Activated CD4-positive, alpha-beta T cell treated with anti-CD3 and anti-CD28 coated beads for 24 hours (primary cell): ENCODE results near the gene MYH14.
A peak's percentile ranks its signal among the peaks of the same experiment; 100 is the strongest.
"Not testable (repeated sequence)": the region's sequence is repeated elsewhere in the genome, so short reads cannot be mapped to it uniquely, and the experiment has no call there.

Experiments used
- DNase-seq, 2 donors: peaks; one replicate each; pipeline ENCODE4 v3.0.0-alpha.2; 2020; ENCODE audit warnings: low read depth in 2 of 2

MYH14 gene

DNA sequence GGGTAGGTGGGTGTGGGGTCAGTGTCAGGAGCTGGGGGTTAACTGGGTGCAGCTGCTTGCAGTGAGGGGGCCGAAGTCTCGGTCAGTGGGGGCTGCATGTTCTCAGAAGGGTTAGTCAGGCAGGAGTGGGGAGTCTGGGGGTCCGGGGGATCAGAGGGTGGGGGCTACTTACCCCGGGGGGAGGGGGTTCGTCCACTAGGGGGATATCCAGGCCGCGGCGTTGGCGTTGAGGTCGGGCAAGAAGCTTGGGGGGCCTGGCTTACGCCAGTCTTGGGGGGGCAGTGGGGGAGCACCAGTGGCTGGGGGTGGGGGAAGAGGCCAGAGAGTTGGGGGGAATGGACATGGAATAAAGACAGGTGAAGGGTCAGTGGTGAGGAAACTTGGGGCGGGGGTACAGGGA, 116.6 kb downstream of the MYH14 start:
- no peak for DNase-seq

DNA sequence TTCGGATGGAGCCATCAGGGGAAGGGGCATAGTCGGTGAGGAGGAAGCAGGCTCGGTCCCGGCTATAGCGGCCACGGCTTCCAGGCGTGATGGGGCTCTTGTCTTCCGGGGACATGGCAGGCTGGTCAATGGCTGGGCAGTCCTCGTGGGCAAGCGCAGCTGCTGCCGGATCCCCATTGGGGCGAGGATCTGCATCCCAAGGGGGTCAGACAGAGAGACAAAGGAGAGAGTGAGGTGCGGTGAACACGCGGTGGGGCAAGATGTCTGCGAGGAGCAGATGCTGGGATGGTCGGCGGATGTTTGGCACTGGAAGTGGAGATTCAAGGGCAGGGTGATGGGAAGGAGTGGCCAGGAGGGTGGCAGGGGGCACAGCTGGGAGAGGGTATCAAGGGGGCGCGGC, 117.2 kb downstream of the MYH14 start:
- DNase-seq: no peak

DNA sequence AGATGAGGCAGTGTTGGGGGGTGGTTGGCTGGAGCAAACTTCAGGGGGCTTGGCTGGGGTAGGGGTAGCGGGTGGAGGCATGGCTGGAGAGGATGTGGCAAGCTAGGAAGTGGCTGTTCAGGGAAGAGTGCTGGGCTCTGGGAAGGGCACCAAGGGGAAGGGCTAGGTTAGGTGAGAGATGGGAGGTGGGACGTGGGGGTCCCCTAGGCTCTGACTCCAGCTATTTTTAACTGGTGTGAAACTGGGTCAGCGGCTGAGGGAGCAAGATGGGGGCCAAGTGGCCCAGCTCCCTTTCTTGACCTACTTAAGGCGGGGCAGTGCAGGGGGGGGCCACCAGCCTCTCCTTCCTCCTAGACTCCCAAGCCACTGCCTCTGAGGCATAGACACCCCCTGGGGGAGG, 118.4 kb downstream of the MYH14 start:
- DNase-seq: no peak

DNA sequence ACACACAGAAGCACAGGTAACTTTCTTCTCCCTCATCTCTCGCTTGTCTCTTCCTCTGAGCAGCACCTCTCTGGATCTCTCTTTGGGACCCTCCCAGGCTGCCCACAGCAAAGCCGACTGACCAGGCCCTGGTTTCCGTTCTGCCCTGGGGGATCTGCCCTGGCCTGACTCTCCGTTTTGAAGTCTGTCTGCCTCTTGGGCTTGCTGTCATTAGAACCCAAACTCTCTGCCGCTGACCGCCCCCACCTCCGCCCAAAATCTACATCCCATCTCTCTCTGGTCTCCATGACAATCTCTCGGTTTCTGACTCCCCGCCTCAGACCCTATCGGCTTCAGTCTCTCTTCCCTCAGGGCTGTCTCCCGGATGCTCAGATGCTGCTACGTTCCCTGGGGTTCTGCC, 118.8 kb downstream of the MYH14 start:
- DNase-seq: no peak

DNA sequence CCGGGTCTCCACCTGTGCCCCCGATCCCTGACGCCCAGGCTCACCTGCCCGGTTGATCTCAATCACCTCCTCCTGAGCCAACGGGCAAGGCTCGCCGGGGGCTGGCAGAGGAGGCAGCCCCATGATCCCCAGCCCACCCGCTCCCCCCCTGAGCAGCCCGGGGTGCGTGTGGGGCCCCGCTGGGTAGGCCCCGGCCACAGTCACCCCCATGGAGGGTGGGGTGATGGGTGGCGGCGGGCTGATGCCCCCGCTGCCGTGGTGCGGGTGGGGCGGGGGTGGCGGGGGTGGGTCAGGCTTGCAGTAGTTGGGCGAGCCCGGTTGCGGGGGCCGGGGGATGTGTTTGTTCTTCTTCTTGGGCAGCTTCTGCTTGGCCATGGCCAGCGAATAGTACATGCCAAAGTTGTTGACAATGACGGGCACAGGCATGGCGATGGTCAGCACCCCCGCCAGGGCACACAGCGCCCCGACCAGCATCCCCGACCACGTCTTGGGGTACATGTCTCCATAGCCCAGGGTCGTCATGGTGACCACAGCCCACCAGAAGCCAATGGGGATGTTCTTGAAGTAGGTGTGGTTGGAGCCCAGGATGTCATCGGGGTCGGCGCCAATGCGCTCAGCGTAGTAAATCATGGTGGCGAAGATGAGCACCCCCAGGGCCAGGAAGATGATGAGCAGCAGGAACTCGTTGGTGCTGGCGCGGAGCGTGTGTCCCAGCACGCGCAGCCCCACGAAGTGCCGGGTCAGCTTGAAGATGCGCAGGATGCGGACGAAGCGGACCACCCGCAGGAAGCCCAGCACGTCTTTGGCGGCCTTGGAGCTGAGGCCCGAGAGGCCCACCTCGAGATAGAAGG, 119.7 kb downstream of the MYH14 start:
- no peak for DNase-seq

DNA sequence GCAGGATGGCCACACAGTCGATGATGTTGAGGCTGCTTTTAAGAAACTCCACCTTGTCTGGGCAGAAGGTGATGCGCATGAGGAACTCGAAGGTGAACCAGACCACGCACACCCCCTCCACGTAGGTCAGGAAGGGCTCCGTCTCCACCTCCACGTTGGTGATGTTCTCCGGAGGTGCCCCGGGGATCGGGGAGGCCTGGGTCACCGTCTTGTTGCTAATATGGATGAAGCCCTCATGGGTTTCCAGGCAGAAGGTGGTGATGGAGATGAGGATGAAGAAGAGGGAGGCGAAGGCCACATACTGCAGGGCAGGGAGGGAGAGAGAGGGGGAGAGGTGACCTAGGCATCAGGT, 120.3 kb downstream of the MYH14 start:
- DNase-seq: no peak

DNA sequence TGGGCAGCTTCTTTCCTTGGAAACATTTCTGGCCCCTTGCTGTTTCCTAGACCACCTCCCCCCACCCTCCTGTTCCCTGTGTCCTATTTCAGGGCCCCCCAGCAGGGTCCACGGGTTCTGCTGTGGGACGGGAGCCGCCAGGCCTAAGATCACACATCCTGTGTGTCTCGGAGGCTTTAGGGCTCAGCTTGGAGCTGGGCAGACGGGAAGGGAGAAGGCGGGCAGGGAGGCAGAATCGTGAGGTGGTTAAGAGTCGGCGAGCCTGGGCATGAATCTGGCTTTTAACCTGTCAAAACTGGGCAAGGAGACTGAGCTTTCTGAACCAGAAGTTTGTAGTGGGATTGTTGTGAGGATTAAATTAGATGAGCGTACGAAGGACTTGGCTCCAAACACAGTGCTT, 120.9 kb downstream of the MYH14 start:
- no peak for DNase-seq

DNA sequence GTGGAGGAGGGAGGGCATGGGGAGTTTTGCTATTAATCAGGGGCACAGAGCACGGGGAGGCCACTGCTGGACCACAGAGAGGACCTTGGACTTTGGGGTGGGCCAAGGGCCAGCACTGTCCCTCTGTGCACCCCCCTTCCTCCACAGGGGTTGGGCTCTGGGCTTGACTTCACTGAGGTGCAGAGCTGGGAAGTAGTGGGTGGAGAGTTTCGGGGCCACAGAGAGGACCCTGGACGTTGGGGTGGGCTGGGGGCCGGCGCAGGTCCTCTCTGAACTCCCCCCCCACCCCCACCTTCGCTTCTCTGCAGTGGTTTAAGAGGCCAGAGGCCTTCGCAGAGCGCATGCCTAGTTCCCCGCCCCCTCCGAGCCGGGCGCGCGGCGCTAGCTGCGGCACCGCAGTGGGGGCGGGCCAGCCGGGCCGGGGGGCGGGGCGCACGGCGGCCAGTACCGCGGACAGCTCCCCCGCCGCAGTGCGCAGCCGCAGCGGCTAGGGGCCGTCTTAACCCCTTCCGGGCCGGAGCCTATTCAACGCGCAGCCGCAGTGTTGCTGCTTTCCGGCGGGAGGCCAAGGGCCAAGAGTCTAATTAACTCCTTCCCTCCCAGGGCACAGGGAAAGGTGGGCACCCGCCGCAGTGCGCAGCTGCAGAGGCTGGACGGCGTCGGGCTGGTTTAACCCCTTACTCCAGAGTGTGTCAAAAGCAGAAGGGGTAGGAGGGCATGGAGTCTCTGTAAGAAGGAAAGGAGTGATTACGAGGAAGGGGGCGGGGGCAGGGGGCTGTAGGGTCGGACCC, 122.1 kb downstream of the MYH14 start:
- peak; percentile 61 to 62 for DNase-seq

DNA sequence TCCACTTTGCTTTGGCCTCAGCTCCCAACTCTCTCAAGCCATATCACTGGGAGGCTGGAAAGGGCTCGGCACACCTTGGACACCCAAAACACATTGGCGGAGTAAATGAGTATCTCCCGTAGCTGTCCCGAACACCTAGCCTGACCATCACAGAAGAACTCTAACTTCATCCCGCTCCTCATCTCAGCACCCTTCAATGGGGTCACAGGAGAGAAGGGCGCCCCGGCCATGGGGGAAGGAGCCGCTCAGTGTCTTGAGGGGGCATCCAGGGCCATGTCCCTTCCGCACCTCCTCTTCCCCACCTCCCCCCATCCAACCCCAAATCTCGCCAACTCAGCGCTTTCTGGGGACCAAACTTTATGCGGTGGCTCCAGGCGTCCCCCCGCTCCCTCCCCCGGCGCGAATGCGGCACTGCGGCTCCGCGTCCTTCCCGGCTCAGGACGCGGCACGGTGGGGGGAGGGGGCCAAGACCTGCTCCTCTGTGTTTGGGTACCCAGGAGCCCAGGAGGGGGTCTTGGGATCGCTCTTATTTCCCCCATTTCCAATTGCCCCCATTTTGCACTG, 122.8 kb downstream of the MYH14 start:
- DNase-seq: no peak

DNA sequence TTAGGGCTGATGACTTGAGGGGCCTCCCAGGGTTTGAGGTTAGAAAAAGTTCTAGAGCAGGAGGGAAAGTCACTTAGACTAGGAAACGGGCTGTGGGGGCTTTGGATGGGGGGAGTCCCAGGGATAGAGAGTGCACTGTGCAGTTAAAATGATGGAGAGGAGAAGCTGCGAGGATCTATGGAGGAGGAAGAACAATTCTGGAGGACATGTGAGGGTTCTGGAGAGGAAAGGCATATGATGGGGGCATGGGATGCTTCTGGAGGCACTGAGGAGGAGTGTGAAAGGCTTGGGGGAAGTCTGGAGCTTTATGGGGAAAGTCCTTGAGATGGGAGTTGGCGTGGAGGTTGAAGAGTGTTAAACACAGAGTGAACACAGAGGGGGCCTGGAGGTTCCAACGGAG, 123.6 kb downstream of the MYH14 start:
- no peak for DNase-seq

DNA sequence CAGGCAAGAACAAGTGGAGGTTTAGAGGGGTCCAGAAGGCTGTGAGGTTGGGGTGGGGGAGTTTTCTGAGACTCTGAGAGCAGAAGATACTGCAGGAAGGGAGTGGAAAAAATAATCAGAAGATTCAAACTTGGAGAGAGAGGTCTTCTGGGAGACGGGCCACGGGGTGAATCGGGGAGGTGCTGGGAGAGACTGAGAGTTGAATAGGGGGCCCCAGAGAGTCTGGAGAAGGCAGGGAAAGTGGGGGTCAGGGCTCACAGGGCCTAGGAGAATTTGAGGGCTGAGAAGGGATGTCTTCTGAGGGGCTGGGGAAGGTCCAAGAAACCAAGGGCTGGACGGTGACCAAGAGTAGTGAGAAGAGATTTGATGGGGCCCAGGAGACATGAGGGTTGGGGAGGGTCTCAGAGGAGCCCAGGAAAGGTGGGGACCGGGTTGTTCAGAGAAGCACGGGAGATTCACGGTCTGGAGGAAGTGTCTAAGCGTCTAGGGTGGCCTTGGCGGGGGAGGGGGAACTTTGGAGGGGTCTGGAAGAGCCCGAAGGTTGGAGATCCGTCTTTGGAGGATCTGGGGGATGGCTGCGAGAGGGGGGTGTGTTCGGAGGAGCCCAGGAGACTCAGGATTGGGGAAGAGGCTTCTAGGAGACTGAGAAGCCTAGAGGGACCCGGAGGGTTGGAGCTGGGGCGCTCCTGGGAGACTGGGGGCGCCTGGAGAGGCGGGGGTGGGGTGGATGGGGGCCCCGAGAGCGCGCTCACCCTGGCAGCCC, 124.2 kb downstream of the MYH14 start:
- DNase-seq: no peak

DNA sequence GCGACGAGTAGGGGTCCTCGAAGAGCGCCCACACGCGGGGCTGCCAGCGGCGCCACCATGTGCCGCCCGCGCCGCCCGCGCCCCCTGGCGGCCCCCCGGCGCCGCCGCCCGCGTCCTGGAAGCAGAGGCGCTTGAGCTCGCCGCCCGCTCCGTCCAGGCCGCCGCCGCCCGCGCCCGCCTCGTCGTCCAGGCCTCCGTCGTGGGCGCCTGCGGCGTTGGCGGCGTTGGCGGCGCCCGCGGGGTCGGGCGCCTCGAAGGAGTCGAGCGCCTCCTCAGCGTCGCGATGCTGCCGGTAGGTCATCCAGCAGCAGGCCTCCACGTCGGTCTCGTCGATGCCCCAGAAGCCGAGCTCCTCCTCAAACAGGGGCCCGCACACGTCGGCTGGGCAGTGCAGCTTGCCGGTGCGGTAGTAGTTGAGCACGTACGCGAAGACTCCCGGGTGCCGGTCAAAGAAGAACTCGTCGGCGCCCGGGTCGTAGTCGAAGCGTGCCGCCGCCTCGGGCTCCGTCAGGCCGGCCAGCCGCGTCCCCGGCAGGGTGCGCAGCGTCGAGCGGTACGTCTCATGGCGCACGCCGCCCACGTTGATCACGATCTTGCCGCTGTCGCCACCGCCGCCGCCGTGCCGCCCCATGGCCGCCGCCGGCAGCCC, 124.9 kb downstream of the MYH14 start:
- peak in 1 of 2 donors; percentile 40 for DNase-seq

DNA sequence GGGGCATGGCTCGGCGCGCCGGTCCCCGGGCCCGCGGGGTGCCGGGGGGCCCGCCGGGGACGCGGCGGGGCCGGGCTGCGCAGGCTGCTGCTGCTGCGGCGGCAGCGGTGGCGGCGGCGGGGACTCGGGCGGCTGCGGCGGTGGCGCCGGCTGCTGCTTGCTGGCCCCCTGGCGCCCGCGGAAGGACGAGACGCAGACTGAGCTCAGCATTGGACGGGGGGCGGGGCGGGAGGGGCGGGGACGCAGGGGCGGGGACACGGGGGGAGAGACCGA, 125.4 kb downstream of the MYH14 start:
- DNase-seq: no peak

DNA sequence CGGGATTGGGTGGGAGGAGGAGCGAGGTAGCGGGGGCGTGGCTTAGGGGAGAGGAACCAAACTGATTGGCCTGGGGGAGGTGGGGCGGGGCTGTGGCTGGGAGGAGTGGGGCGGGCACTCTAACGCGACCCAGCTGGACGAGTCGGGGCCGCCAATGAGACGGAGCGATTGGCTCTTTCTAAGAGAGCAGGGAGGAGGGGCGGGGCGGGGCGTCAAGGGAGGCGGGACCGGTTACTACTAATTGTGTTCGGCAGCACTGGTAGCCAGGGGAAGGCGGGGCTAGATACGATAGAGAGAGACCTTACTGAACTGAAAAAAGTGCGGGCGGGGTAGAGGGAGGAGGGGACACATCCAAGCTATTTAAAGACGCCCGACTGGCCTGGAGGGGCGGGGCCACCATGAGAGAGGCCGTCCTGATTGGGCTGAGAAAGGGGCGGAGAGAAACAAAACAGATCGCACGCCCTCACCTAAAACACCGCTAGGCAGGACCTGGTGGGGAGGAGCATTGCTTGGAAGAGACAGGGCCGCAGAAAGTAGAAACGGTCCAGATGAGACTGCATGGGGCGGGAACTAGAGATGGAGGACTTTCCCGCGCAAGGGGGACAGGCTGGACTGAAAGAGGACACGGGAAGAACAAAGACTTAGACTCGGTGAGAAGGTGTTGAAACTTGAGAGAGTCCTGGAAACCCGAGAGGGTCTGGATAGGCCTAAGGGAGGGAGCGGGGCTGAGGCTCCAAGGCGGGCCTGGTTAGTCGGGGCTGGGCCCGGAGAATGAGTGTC, 125.9 kb downstream of the MYH14 start, which contains the start of gene KCNC3:
KCNC3 (minus strand) TSS at position 232 of the 780 bp plus-strand sequence. CDS start 295 bp downstream, outside the sequence.
- DNase-seq: peak; percentile 87 to 98

DNA sequence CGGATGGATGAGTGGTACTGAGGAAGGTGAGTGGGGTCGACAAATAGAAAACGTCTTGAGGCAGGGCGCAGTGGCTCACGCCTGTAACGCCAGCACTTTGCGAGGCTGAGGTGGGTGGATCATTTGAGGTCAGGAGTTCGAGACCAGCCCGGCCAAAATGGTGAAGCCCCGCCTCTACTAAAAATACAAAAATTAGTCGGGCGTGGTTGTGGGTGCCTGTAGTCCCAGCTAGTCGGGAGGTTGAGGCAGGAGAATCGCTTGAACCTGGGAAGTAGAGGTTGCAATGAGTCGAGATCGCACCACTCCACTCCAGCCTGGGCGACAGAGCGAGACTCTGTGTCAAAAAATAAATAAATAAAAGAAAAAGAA, 126.5 kb downstream of the MYH14 start:
- not testable (repeated sequence) for DNase-seq

DNA sequence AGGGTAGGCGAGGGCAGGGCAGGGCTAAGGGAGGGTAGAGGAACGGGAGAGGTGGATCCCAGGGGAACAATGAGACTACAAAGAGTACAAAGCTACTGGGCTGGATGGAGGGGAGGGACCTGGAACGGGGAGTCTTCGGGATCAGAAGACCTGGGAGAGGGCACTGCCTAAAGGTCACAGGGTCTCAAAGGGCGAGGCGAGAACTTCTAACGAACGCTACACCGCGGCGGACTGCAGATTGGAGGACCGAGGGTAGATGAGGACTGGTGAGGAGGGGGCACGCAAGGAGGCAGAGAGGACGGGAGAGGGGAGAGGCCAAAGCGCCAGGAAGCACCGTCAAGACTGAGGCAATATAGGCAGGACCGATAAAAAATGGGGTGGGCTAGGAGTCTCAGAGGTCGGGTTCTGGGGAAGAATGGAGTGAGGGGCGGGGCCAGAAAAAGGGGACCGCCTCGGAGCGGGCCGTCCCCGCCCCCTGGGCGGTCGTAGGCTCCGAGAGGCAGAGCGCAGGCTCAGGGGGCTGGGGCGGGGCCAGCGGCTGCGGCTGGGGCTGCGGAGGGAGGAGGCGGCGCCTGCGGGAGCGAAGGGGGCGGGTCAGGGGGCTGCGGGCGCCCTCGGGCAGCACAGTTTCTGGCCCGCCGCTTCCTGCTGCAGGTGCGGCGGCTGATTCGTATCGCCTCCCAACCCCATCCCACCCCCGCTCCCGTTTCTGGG, 127.1 kb downstream of the MYH14 start:
- DNase-seq: peak; percentile 57 to 79

DNA sequence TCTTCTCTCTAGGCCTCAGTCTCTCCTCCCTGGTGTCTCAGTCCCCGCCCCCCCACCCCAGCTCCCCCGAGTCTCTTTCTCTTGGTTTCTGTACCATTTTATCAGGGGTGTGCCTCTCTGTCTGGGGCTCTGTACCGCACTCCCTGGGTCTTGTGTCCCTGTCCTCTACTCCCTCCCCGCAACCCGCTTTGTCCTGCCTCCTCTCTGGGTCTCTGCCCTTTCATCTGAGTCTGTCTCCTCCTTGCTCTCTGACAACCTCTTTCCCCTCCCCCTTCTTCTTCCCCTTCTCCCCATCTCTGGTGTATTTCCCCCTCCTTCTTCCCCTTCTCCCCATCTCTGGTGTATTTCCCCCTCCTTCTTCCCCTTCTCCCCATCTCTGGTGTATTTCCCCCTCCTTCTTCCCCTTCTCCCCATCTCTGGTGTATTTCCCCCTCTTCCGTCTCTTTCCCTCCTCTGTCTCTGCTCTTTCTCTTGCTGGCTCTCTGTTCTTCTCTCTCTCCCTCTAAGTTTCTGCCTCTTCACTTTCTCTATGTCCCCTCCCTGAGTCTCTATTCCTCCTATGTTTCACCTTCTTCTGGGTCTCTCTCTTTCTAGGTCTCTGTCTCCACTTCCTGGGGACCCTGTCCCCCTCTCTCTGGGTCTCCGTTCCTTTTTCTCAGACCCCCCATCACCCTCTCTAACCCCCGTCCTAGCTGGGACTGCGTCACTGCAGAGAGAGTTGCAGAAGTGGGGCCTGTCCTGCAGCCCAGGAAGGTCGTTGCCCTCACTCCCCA, 128.0 kb downstream of the MYH14 start:
- no peak for DNase-seq

DNA sequence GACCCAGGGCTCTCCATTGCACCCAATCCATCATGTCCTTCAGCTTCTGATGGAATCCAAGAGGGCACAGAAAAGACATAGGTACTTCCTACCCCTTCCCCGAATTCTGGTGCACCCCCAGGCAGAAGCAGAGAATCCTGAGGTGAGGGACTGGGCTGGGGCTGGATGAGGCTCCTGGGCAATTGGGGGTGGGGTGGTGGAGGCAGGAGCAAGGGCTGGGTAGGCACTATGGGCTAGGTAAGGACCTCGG, 128.5 kb downstream of the MYH14 start:
- no peak for DNase-seq

DNA sequence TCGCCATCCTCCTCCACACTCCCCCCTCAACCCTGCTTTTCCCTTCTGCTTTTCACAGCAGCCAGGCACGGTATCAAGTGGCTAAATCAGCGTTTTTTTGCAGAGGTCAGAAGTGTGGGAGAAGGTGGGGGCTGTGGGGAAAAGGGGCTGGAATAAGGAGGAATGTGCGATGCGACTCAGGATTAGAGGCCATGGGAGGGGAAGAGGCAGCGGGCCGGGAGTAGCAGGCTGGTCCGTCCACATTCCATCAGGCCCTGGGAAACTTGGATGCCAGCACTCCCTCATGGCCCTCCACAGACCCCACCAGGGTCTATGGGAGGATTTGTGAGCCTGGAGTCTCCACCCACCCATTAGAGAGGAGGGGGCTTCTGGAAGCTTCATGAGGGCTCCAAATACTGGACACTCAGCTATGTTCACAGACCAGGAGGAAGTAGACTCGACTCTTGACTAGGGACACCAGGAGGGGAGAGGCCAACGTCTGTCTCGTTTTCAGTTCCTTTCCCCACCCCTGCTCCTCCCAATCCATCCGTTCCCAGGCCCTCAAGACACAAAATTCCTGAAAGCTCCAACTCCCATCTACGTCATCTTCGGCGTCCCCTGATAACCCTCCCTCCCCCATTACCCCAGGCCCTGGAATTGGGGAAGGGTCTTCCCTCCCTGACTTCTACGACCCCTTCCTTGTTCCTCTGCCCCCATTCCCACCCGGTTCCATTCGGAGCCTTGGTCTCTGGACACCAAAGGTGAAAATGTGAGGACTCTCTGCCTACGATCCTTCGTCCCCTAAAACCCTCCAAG, 129.0 kb downstream of the MYH14 start:
- no peak for DNase-seq
